GM12878 (cell line): ENCODE data around the gene COL17A1. TPM values are rescaled to one million over a fixed set of nuclear protein-coding genes. Genes with fewer than 3 reads are reported as not detected.

ENCODE experiments used
- ATAC-seq: fragments of 200-7000 bp; cut with Tn5 transposase; 3 replicates; pipeline ENCODE4 v1.9.1; 2020; ENCODE audit warnings: mild to moderate bottlenecking, moderate library complexity
- BruUV-seq: library from RNA; stranded (reverse); fragments of 400-500 nt; replicated peaks from 2 replicates; lab custom pipeline; 2021; lab: Mats Ljungman, UMichigan
- CTCF ChIA-PET: fragments of 300-600 bp; sonication (Branson Sonifier 250); formaldehyde crosslinking; extraction: SDS; loops from one replicate; lab custom pipeline; 2021; ENCODE audit warnings: inconsistent platforms; lab: Yijun Ruan, JAX
- POLR2A ChIA-PET: fragments of 350-600 bp; formaldehyde crosslinking; extraction: SDS; loops from one replicate; lab custom pipeline; 2021; ENCODE audit warnings: inconsistent platforms; lab: Charles Lee
- RAD21 ChIA-PET: fragments of 300-600 bp; sonication (Branson Sonifier 250); formaldehyde crosslinking; loops from one replicate; lab custom pipeline; 2023; ENCODE audit warnings: antibody characterized with exemption; ENCODE audit not compliant: unreplicated experiment; lab: Charles Lee
- SMC1A ChIA-PET: fragments of 300-600 bp; sonication (Branson Sonifier 250); formaldehyde crosslinking; loops from one replicate; lab custom pipeline; 2023; ENCODE audit not compliant: unreplicated experiment, uncharacterized antibody; lab: Charles Lee
- DNase-seq: peaks from one replicate; pipeline ENCODE4 v3.0.0-alpha.2; 2011; ENCODE audit warnings: low read depth, low spot score
- FAIRE-seq: peaks from 3 replicates; lab custom pipeline; 2011; peaks lifted over from hg19 to GRCh38; lab: Jason Lieb, UNC
- H2AFZ ChIP-seq: 2 replicates; pipeline ENCODE4 v1.6.0; 2011; ENCODE audit warnings: low read depth, low read length, control low read depth; ENCODE audit not compliant: control insufficient read depth
- H3K27ac ChIP-seq: 2 replicates; pipeline ENCODE4 v1.5.1; 2011; ENCODE audit warnings: control low read depth; ENCODE audit not compliant: control insufficient read depth, insufficient read depth
- H3K27me3 ChIP-seq, 2 experiments: replicated peaks in 1 of 2; 2 replicates each; pipeline versions ENCODE4 v1.6.0 to v1.6.1; 2011; ENCODE audit warnings: low read length in 1 of 2; ENCODE audit not compliant: control insufficient read depth in 2 of 2, insufficient read depth in 2 of 2
- H3K36me3 ChIP-seq, 2 experiments: 2 replicates each; pipeline ENCODE4 v1.5.1; 2011; ENCODE audit warnings: low read length in 1 of 2; ENCODE audit not compliant: control insufficient read depth in 2 of 2, insufficient read depth in 2 of 2
- H3K4me1 ChIP-seq: 2 replicates; pipeline ENCODE4 v1.6.1; 2011; ENCODE audit warnings: mild to moderate bottlenecking, low read length, moderate library complexity, mixed read lengths; ENCODE audit not compliant: control insufficient read depth, insufficient read depth
- H3K4me2 ChIP-seq: 2 replicates; pipeline ENCODE4 v1.6.0; 2011; ENCODE audit warnings: control low read depth; ENCODE audit not compliant: control insufficient read depth, insufficient read depth
- H3K4me3 ChIP-seq: fragments of 200-600 bp; sonication (generic); 2 replicates; pipeline ENCODE4 v1.5.1; 2016
- H3K79me2 ChIP-seq: 2 replicates; pipeline ENCODE4 v1.6.0; 2011; ENCODE audit warnings: low read length; ENCODE audit not compliant: control insufficient read depth, insufficient read depth
- H3K9ac ChIP-seq: 2 replicates; pipeline ENCODE4 v1.8.0; 2011; ENCODE audit warnings: low read length, control low read depth, mixed read lengths; ENCODE audit not compliant: control insufficient read depth, insufficient read depth
- H3K9me3 ChIP-seq: replicated peaks from 3 replicates; pipeline ENCODE4 v1.5.1; 2011; ENCODE audit warnings: mild to moderate bottlenecking, low read length; ENCODE audit not compliant: control insufficient read depth, insufficient read depth
- H4K20me1 ChIP-seq: 2 replicates; pipeline ENCODE4 v1.6.0; 2011; ENCODE audit not compliant: control insufficient read depth, insufficient read depth
- CTCF ChIP-seq, 3 experiments: IDR thresholded peaks in 2 of 3; conservative IDR thresholded peaks in 1 of 3; 2 replicates each; pipeline ENCODE4 v1.5.1; 2011; ENCODE audit warnings: low read depth in 3 of 3, low read length in 3 of 3, mild to moderate bottlenecking in 3 of 3, control low read depth in 2 of 3, moderate library complexity in 2 of 3, inconsistent platforms in 1 of 3, mixed read lengths in 1 of 3; ENCODE audit not compliant: control insufficient read depth in 2 of 3, insufficient read depth in 1 of 3; ENCODE audit errors: extremely low read depth in 1 of 3
- JUND ChIP-seq: IDR thresholded peaks from 2 replicates; pipeline ENCODE4 v1.6.1; 2012; ENCODE audit warnings: low read depth, mild to moderate bottlenecking, low read length, improper control_type of control experiment, moderate library complexity
- RAD21 ChIP-seq: IDR thresholded peaks from 2 replicates; pipeline ENCODE4 v1.6.1; 2011; ENCODE audit warnings: mild to moderate bottlenecking, low read depth, low read length, moderate library complexity; ENCODE audit not compliant: insufficient read depth
- ZBTB11 ChIP-seq: fragments of 450-650 bp; formaldehyde crosslinking; IDR thresholded peaks from 2 replicates; pipeline ENCODE4 v1.5.0; 2022; ENCODE audit warnings: mild to moderate bottlenecking, missing genetic modification characterization
- WGBS: methylation state at CpG from one replicate; pipeline ENCODE4 v1.1.6; 2016; ENCODE audit warnings: low lambda C conversion rate; ENCODE audit not compliant: insufficient replicate concordance, insufficient coverage; ENCODE audit errors: missing lambda C conversion rate; 5-methylcytosine and 5-hydroxymethylcytosine counted together
- in situ Hi-C: fragments of 300-500 bp; cut with MboI; formaldehyde crosslinking; loops from 9 replicates; pipeline ENCODE4 v1.14.3; 2018; ENCODE audit warnings: mixed read lengths
- intact Hi-C: fragments of 100-400 bp; cut with micrococcal nuclease; formaldehyde crosslinking; loops from one replicate; pipeline ENCODE4 v1.14.2; 2022; ENCODE audit not compliant: unreplicated experiment
- polyA plus RNA-seq, 11 experiments: library from polyadenylated mRNA; depleted of rRNA in 4 of 11; unstranded in 6 of 11; stranded (reverse) in 5 of 11; fragments of >200 nt; fragmentation: Nextera tagmentation in 4 of 11; fragmentation: Illumina TruSeq in 1 of 11; extraction: Ambion mirVana in 4 of 11; extraction: Trizol in 1 of 11; gene quantifications; 1 replicate in 1 of 11; 2 replicates in 10 of 11; pipeline versions ENCODE4 v1.2.1 to v1.2.3, GENCODE V29; 2011 to 2016; ENCODE audit warnings: inconsistent platforms in 2 of 11, missing spikeins in 2 of 11, low read depth in 1 of 11
- total RNA-seq, 4 experiments: library from RNA; depleted of rRNA in 3 of 4; stranded (reverse); fragments of >200 nt in 3 of 4; fragmentation: Illumina TruSeq in 1 of 4; extraction: Trizol in 1 of 4; gene quantifications; 2 replicates each; pipeline versions ENCODE4 v1.2.1 to v1.2.3, GENCODE V29; 2013 to 2021

Gene COL17A1
- total and polyA plus RNA-seq, 10 of the 15 experiments (the other 5 are each of a cell fraction or from before 2014, with no cell fraction given), result 0.08 to 0.22 TPM; not detected in 8

DNA sequence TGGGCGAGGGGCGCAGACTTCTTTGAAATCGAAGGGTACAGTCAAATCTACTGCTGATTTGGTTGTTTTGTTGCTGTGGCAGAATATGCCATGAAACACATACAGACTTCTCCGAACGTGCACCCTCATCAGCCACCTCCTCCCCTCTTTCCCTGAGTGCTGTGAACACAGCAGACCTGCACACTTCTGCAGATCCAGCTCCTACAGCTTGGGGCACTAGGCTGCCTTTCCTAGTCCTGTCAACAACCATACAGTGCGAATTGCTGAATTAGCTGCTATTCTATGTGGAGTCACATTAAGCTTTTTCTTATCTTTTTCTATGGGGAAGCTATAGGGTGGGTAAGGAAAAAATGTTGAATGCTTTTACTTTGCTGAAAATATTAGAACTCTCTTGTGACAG lies 57.5 kb downstream of the COL17A1 start:
- CTCF ChIA-PET, result interaction anchor here (0.8 to 2.4 kb wide), 9 partner anchors 10 to 143 kb away, joined by 3 to 15 read pairs (median 4); partner anchors contain the start of gene SFR1
- no peak for FAIRE-seq
- in situ Hi-C loops, result no loop called here
- Histone ChIP-seq H3K36me3 (peaks cover 4 to 18% of the 10 kb centered on the region in 2 experiments; a peak in 3 of 4 replicates), H4K20me1 (no peaks in the 10 kb centered on the region), H3K4me3 (no peak overlapping the region), H2AFZ (no peak overlapping the region), H3K9ac (no peak overlapping the region), H3K4me2 (no peak overlapping the region), H3K27me3 (no peaks in the 10 kb centered on the region)
- DNase-seq, result no peak
- POLR2A ChIA-PET, result no interaction called here
- intact Hi-C loops, result loop anchor here (5.0 kb wide), 1 partner anchor 99 kb away; no protein-coding TSS in a partner anchor
- RAD21 ChIA-PET, result interaction anchor here (1.1 to 1.8 kb wide), 4 partner anchors 45 to 140 kb away, joined by 3 to 6 read pairs (median 4); no protein-coding TSS in a partner anchor
- BruUV-seq, result no TSS peak
- WGBS, result 95% methylated on average over 6 of the region's 6 CpGs
- TF ChIP-seq RAD21, result peak; percentile 11; the same call in 1 of the 2 replicates
- TF ChIP-seq CTCF (IDR thresholded peaks at IDR 0.05 in 2 of 3, conservative IDR thresholded peaks at IDR 0.05 in 1 of 3; ENCODE audit: control insufficient read depth in 2 of 3, extremely low read depth in 1 of 3, insufficient read depth in 1 of 3, low read depth in 3 of 3, low read length in 3 of 3), result peak in 2 of 3 experiments; percentile 9 to 29; a peak in 2 of 6 replicates
- TF ChIP-seq JUND, result no peak
- TF ChIP-seq ZBTB11 (CRISPR knock-in tag), result no peak
- TF ChIP-seq, all 136 proteins: peak for 2
- H3K27ac ChIP-seq, result no peak overlapping the region
- SMC1A ChIA-PET, result interaction anchor here (0.5 to 2.4 kb wide), 12 partner anchors 9 to 182 kb away, joined by 3 to 13 read pairs (median 4); no protein-coding TSS in a partner anchor
- peak; percentile 66; the same call in 2 of the 3 replicates for ATAC-seq
- H3K79me2 ChIP-seq, result no peaks in the 10 kb centered on the region
- H3K9me3 ChIP-seq, result no peaks in the 10 kb centered on the region
- no peaks in the 10 kb centered on the region for H3K4me1 ChIP-seq
